NT2/D1 (cell line): ENCODE data around the gene NBPF6.
"Not testable (repeated sequence)": the region's sequence is repeated elsewhere in the genome, so short reads cannot be mapped to it uniquely, and the experiment has no call there.

Source experiments
- SUZ12 ChIP-seq: IDR thresholded peaks from 2 replicates; pipeline ENCODE4 v1.6.1; 2011; ENCODE audit not compliant: insufficient read length, insufficient read depth; ENCODE audit errors: extremely low read depth
- YY1 ChIP-seq: IDR thresholded peaks from 2 replicates; pipeline ENCODE4 v1.6.1; 2011; ENCODE audit not compliant: insufficient read length, insufficient read depth
- ZNF274 ChIP-seq: IDR thresholded peaks from 2 replicates; pipeline ENCODE4 v1.6.1; 2011; ENCODE audit warnings: mild to moderate bottlenecking, low read depth, low read length

GRCh38 chr1:108420129-108420528 is 30.0 kb upstream of the NBPF6 start:
- TF ChIP-seq ZNF274, SUZ12, YY1: not testable (repeated sequence)
